Esophagus muscularis mucosa (tissue), 4 donors: ENCODE results near the gene DLGAP4.

Source experiments
- CTCF ChIP-seq, 3 experiments: fragments of 200-600 bp in 2 of 3; fragments of 450-650 bp in 1 of 3; sonication (generic) in 2 of 3; IDR thresholded peaks; one replicate each; pipeline ENCODE4 v1.5.1; 2017 to 2019; ENCODE audit warnings: antibody characterized with exemption in 3 of 3, mild to moderate bottlenecking in 2 of 3, moderate library complexity in 1 of 3
- EP300 ChIP-seq: sonication (generic); formaldehyde crosslinking; IDR thresholded peaks from one replicate; pipeline ENCODE4 v1.6.1; 2017; ENCODE audit warnings: antibody characterized with exemption
- POLR2A ChIP-seq: fragments of 450-650 bp; IDR thresholded peaks from one replicate; pipeline ENCODE4 v1.6.1; 2017; ENCODE audit warnings: antibody characterized with exemption, moderate library complexity, mild to moderate bottlenecking, low read depth

GRCh38 chr20:36425166-36425565 is 119.0 kb downstream of the DLGAP4 start:
- no peak for TF ChIP-seq POLR2A
- no peak for TF ChIP-seq CTCF (IDR thresholded peaks at IDR 0.05)
- no peak for TF ChIP-seq EP300
